Measurements from ENCODE around the gene HTR7. TPM values are rescaled to one million over a fixed set of nuclear protein-coding genes. Genes with fewer than 3 reads are reported as not detected.

HTR7 gene
- total RNA-seq, 6 donors from 2014 or later: 0.54 to 0.64 (median 0.59) TPM; not detected in 3

- no peaks in the 10 kb centered on the region for H3K36me3 ChIP-seq
- H3K27me3 ChIP-seq: no peaks in the 10 kb centered on the region
- H3K4me3 ChIP-seq: no peak overlapping the region
- ATAC-seq (ENCODE audit: low FRiP score in 2 of 2): no peak
- TF ChIP-seq POLR2A (IDR thresholded peaks at IDR 0.05) (no peak), EP300 (IDR thresholded peaks at IDR 0.05) (no peak), POLR2AphosphoS5 (IDR thresholded peaks at IDR 0.05) (no peak)
- TF ChIP-seq, protein P1, sequence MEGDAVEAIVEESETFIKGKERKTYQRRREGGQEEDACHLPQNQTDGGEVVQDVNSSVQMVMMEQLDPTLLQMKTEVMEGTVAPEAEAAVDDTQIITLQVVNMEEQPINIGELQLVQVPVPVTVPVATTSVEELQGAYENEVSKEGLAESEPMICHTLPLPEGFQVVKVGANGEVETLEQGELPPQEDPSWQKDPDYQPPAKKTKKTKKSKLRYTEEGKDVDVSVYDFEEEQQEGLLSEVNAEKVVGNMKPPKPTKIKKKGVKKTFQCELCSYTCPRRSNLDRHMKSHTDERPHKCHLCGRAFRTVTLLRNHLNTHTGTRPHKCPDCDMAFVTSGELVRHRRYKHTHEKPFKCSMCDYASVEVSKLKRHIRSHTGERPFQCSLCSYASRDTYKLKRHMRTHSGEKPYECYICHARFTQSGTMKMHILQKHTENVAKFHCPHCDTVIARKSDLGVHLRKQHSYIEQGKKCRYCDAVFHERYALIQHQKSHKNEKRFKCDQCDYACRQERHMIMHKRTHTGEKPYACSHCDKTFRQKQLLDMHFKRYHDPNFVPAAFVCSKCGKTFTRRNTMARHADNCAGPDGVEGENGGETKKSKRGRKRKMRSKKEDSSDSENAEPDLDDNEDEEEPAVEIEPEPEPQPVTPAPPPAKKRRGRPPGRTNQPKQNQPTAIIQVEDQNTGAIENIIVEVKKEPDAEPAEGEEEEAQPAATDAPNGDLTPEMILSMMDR (IDR thresholded peaks at IDR 0.05): no peak
- DNase-seq: no peak
- H3K27ac ChIP-seq: no peak overlapping the region
- 73 to 81% methylated on average over 3 of the region's 3 CpGs for WGBS, 2 donors
- no peaks in the 10 kb centered on the region for H3K9me3 ChIP-seq
- H3K4me1 ChIP-seq: no peaks in the 10 kb centered on the region
These were observed 114.5 kb downstream of the HTR7 start for GRCh38 chr10:90743291-90743690.

GRCh38 chr10:90741926-90742565 is 115.8 kb downstream of the HTR7 start:
- Histone ChIP-seq H3K27me3 (no peaks in the 10 kb centered on the region), H3K9me3 (no peaks in the 10 kb centered on the region), H3K27ac (no peak overlapping the region), H3K4me3 (no peak overlapping the region), H3K4me1 (no peaks in the 10 kb centered on the region), H3K36me3 (no peaks in the 10 kb centered on the region)
- WGBS, 2 donors: 84 to 85% methylated on average over 3 of the region's 3 CpGs
- TF ChIP-seq, protein P1 (IDR thresholded peaks at IDR 0.05): no peak
- no peak for TF ChIP-seq EP300 (IDR thresholded peaks at IDR 0.05)
- TF ChIP-seq POLR2AphosphoS5 (IDR thresholded peaks at IDR 0.05): no peak
- no peak for TF ChIP-seq POLR2A (IDR thresholded peaks at IDR 0.05)
- peak in 1 of 2 donors; percentile 76 for ATAC-seq (ENCODE audit: low FRiP score in 2 of 2)
- DNase-seq: no peak

GRCh38 chr10:90740265-90740664 is 117.6 kb downstream of the HTR7 start:
- Histone ChIP-seq H3K27ac (no peak overlapping the region), H3K9me3 (no peaks in the 10 kb centered on the region), H3K4me1 (no peaks in the 10 kb centered on the region), H3K27me3 (no peaks in the 10 kb centered on the region), H3K4me3 (no peak overlapping the region), H3K36me3 (no peaks in the 10 kb centered on the region)
- DNase-seq: no peak
- no peak for ATAC-seq (ENCODE audit: low FRiP score in 2 of 2)
- 80 to 82% methylated on average over 2 of the region's 2 CpGs for whole genome bisulfite sequencing, 2 donors
- TF ChIP-seq EP300 (IDR thresholded peaks at IDR 0.05) (no peak), POLR2AphosphoS5 (IDR thresholded peaks at IDR 0.05) (no peak), POLR2A (IDR thresholded peaks at IDR 0.05) (no peak)
- TF ChIP-seq, protein P1 (IDR thresholded peaks at IDR 0.05): no peak

DNA sequence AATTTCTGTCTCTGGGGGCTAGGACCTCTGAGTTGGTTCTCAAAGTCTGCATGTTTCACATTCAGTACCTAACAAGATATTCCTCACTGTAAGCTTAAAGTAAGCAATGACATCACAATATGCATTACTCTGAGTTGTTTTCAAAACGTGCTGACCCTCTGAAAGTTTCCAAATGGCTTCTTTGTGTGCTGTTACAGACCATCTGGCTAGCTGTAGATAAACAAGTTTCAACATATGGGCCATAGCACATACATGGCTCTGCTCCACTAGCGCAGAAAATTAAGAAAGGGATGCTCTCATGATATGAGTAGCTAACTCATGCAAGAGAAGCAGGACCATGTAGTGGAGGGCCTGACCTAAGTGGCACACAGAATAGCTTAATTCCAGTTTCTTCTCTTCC is 119.0 kb downstream of the HTR7 start:
- Histone ChIP-seq H3K27ac (no peak overlapping the region), H3K9me3 (no peaks in the 10 kb centered on the region), H3K27me3 (no peaks in the 10 kb centered on the region), H3K4me3 (no peak overlapping the region), H3K4me1 (no peaks in the 10 kb centered on the region), H3K36me3 (no peaks in the 10 kb centered on the region)
- TF ChIP-seq EP300 (IDR thresholded peaks at IDR 0.05): no peak
- TF ChIP-seq, protein P1 (IDR thresholded peaks at IDR 0.05): no peak
- TF ChIP-seq POLR2AphosphoS5 (IDR thresholded peaks at IDR 0.05): no peak
- TF ChIP-seq POLR2A (IDR thresholded peaks at IDR 0.05): no peak
- WGBS, 2 donors: 45 to 57% methylated on average over 2 of the region's 2 CpGs
- DNase-seq (no peak), ATAC-seq (ENCODE audit: low FRiP score in 2 of 2) (no peak)

DNA sequence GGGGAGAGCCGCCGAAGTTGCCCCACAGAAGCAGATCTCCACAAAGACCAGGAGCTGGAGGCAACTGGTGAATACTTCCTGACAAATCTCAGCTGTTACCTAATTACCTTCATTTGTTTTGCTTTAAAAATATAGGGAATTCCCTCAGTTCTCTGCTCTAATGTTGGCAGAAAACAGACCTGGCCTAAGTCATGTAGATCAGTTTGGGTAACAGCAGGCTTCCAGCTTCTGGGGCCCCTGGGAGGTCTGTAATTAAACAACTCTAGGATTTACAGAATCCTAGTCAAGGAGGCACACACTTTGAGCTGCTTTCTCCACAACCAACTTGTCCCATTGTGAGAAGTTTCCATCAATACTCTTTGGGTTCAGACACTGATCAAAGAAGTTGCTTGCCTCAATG is 123.4 kb downstream of the HTR7 start:
- H3K4me3 ChIP-seq: no peak overlapping the region
- DNase-seq (no peak), ATAC-seq (ENCODE audit: low FRiP score in 2 of 2) (no peak)
- H3K9me3 ChIP-seq: no peaks in the 10 kb centered on the region
- no peak overlapping the region for H3K27ac ChIP-seq
- 71 to 78% methylated on average over 2 of the region's 2 CpGs for WGBS, 2 donors
- TF ChIP-seq POLR2AphosphoS5 (IDR thresholded peaks at IDR 0.05) (no peak), EP300 (IDR thresholded peaks at IDR 0.05) (no peak), POLR2A (IDR thresholded peaks at IDR 0.05) (no peak)
- TF ChIP-seq, protein P1 (IDR thresholded peaks at IDR 0.05): no peak
- H3K4me1 ChIP-seq: no peaks in the 10 kb centered on the region
- H3K36me3 ChIP-seq: no peaks in the 10 kb centered on the region
- no peaks in the 10 kb centered on the region for H3K27me3 ChIP-seq
